ENCODE results near the gene ARHGAP26. TPM values are rescaled to one million over a fixed set of nuclear protein-coding genes. Genes with fewer than 3 reads are reported as not detected.
A peak's percentile ranks its signal among the peaks of the same experiment; 100 is the strongest.

Gene ARHGAP26
- total RNA-seq, 3 donors from 2014 or later: 9.1 to 11.7 (median 9.7) TPM

DNA sequence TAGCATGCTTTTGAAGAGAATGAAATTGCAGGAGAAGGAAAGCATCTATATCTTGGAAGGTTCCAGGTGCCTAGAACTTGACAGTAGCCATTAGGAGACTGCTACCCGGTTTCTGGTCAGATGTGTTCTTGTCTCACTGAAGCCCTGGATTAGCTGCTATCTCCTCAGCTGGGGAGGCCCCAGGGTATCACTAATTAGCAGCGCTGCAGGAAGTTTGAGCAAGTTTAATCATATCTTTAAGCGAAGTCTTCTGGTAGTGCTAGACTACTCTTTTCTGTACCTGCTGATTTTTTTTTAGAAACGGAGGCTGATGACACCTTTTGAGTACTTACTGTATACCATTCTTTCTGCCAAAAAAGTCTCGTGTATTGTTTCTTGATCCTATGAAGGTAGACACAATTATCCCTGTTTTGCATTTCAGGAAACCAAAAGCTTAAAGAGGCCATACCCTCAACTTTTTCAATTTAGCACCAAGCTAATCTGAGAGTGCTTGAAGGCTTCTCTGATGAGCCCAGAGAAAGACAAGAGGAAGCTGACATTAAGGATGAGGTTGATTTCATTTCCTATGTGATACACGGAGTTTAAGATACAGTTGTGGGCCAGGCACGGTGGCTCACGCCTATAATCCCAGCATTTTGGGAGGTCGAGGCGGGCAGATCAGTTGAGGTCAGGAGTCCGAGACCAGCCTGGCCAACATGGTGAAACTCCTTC, 201.3 kb downstream of the ARHGAP26 start:
- Mint-ChIP-seq H3K27me3 (ENCODE audit: low read depth) (no peaks in the 10 kb centered on the region), H3K36me3 (ENCODE audit: insufficient read depth) (peaks cover 4% of the 10 kb centered on the region), H3K9me3 (no peaks in the 10 kb centered on the region), H3K4me3 (no peak overlapping the region), H3K4me1 (ENCODE audit: low read depth) (peaks cover 44% of the 10 kb centered on the region)
- ATAC-seq (no peak), DNase-seq (no peak)

GRCh38 chr5:142972064-142972570, 201.9 kb downstream of the ARHGAP26 start:
- Mint-ChIP-seq H3K4me3 (no peak overlapping the region), H3K9me3 (no peaks in the 10 kb centered on the region), H3K4me1 (ENCODE audit: low read depth) (peaks cover 50% of the 10 kb centered on the region), H3K36me3 (ENCODE audit: insufficient read depth) (peaks cover 4% of the 10 kb centered on the region), H3K27me3 (ENCODE audit: low read depth) (no peaks in the 10 kb centered on the region)
- ATAC-seq (no peak), DNase-seq (no peak)

DNA sequence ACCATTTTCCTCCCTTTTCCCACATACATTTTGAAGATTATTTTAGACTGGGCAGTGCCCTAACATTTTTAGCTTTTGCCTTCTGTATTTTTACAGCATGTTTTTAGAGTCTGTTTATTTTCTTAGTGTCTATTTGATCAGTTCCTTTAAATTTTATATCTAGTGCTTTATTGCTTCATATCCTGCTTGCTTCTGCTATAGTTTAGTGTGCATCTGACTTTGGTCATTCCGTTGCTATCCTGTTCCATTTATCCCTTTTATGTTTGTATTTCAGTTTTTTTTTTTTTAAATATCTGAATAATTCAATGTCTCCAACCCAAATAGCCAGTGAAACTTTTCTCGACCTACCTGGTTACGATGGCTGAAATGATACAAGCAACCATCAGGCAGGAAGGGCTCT, 203.8 kb downstream of the ARHGAP26 start:
- no peak overlapping the region for H3K4me3 Mint-ChIP-seq
- DNase-seq (no peak), ATAC-seq (no peak)
- H3K27me3 Mint-ChIP-seq (ENCODE audit: low read depth): no peaks in the 10 kb centered on the region
- peaks cover 68% of the 10 kb centered on the region for H3K4me1 Mint-ChIP-seq (ENCODE audit: low read depth)
- H3K9me3 Mint-ChIP-seq: no peaks in the 10 kb centered on the region
- peaks cover 4% of the 10 kb centered on the region for H3K36me3 Mint-ChIP-seq (ENCODE audit: insufficient read depth)

- H3K9me3 Mint-ChIP-seq: no peaks in the 10 kb centered on the region
- no peak for DNase-seq
- H3K27me3 Mint-ChIP-seq (ENCODE audit: low read depth): no peaks in the 10 kb centered on the region
- ATAC-seq: no peak
- H3K4me1 Mint-ChIP-seq (ENCODE audit: low read depth): peaks cover 71% of the 10 kb centered on the region
- H3K36me3 Mint-ChIP-seq (ENCODE audit: insufficient read depth): peaks cover 4% of the 10 kb centered on the region
- H3K4me3 Mint-ChIP-seq: no peak overlapping the region
Observed at GRCh38 chr5:142974409-142974808, 204.2 kb downstream of the ARHGAP26 start.

- peaks cover 69% of the 10 kb centered on the region for H3K4me1 Mint-ChIP-seq (ENCODE audit: low read depth)
- H3K36me3 Mint-ChIP-seq (ENCODE audit: insufficient read depth): peaks cover 4% of the 10 kb centered on the region
- no peak for DNase-seq
Observed at GRCh38 chr5:142976861-142977260, 206.7 kb downstream of the ARHGAP26 start.

GRCh38 chr5:142977363-142978051, 207.3 kb downstream of the ARHGAP26 start:
- H3K4me3 Mint-ChIP-seq: peak overlapping the region; percentile 12
- peaks cover 74% of the 10 kb centered on the region for H3K4me1 Mint-ChIP-seq (ENCODE audit: low read depth)
- ATAC-seq: peak; percentile 85 to 94

More at GRCh38 chr5:142976861-142977260, 206.7 kb downstream of the ARHGAP26 start:
- Mint-ChIP-seq H3K9me3 (no peaks in the 10 kb centered on the region), H3K27me3 (ENCODE audit: low read depth) (no peaks in the 10 kb centered on the region), H3K4me3 (no peak overlapping the region)
- ATAC-seq: no peak

GRCh38 chr5:142978252-142978651, 208.1 kb downstream of the ARHGAP26 start:
- no peak overlapping the region for H3K4me3 Mint-ChIP-seq
- H3K4me1 Mint-ChIP-seq (ENCODE audit: low read depth): peaks cover 70% of the 10 kb centered on the region
- peaks cover 4% of the 10 kb centered on the region for H3K36me3 Mint-ChIP-seq (ENCODE audit: insufficient read depth)
- DNase-seq (no peak), ATAC-seq (no peak)
- H3K9me3 Mint-ChIP-seq: no peaks in the 10 kb centered on the region
- no peaks in the 10 kb centered on the region for H3K27me3 Mint-ChIP-seq (ENCODE audit: low read depth)

More at GRCh38 chr5:142977363-142978051, 207.3 kb downstream of the ARHGAP26 start:
- peaks cover 4% of the 10 kb centered on the region for H3K36me3 Mint-ChIP-seq (ENCODE audit: insufficient read depth)
- DNase-seq: peak; percentile 34
- no peaks in the 10 kb centered on the region for H3K9me3 Mint-ChIP-seq
- H3K27me3 Mint-ChIP-seq (ENCODE audit: low read depth): no peaks in the 10 kb centered on the region

- peaks cover 67% of the 10 kb centered on the region for H3K4me1 Mint-ChIP-seq (ENCODE audit: low read depth)
- ATAC-seq (no peak), DNase-seq (no peak)
- no peaks in the 10 kb centered on the region for H3K9me3 Mint-ChIP-seq
- peaks cover 4% of the 10 kb centered on the region for H3K36me3 Mint-ChIP-seq (ENCODE audit: insufficient read depth)
- no peak overlapping the region for H3K4me3 Mint-ChIP-seq
- H3K27me3 Mint-ChIP-seq (ENCODE audit: low read depth): no peaks in the 10 kb centered on the region
Observed at GRCh38 chr5:142978726-142979125, 208.5 kb downstream of the ARHGAP26 start.

DNA sequence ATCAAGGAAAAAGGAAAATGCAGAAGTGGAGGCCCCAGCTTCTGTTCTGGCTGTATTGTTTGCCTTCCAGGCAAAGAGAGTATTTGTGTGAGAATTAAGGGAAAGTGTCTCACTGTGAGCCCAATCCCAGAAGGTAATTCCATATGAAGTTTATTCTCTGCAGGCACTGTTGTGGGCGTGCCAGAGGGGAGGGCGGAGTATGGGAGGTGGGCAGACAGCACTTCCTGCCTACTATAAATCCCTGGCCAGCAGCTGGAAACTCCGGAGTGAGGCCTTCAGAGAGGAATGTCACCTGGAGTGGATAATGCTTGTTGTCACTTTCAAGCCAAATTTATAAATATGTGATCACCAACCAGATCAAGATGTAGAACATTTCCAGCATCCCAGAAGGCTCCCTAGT, 209.5 kb downstream of the ARHGAP26 start:
- peaks cover 71% of the 10 kb centered on the region for H3K4me1 Mint-ChIP-seq (ENCODE audit: low read depth)

GRCh38 chr5:142981475-142981874, 211.3 kb downstream of the ARHGAP26 start:
- no peak for ATAC-seq
- Mint-ChIP-seq H3K4me1 (ENCODE audit: low read depth) (peaks cover 67% of the 10 kb centered on the region), H3K4me3 (no peak overlapping the region)

More for the DNA sequence above, 209.5 kb downstream of the ARHGAP26 start:
- no peak overlapping the region for H3K4me3 Mint-ChIP-seq
- no peak for ATAC-seq
- peaks cover 3% of the 10 kb centered on the region for H3K36me3 Mint-ChIP-seq (ENCODE audit: insufficient read depth)
- no peaks in the 10 kb centered on the region for H3K9me3 Mint-ChIP-seq
- H3K27me3 Mint-ChIP-seq (ENCODE audit: low read depth): no peaks in the 10 kb centered on the region
- DNase-seq: no peak

DNA sequence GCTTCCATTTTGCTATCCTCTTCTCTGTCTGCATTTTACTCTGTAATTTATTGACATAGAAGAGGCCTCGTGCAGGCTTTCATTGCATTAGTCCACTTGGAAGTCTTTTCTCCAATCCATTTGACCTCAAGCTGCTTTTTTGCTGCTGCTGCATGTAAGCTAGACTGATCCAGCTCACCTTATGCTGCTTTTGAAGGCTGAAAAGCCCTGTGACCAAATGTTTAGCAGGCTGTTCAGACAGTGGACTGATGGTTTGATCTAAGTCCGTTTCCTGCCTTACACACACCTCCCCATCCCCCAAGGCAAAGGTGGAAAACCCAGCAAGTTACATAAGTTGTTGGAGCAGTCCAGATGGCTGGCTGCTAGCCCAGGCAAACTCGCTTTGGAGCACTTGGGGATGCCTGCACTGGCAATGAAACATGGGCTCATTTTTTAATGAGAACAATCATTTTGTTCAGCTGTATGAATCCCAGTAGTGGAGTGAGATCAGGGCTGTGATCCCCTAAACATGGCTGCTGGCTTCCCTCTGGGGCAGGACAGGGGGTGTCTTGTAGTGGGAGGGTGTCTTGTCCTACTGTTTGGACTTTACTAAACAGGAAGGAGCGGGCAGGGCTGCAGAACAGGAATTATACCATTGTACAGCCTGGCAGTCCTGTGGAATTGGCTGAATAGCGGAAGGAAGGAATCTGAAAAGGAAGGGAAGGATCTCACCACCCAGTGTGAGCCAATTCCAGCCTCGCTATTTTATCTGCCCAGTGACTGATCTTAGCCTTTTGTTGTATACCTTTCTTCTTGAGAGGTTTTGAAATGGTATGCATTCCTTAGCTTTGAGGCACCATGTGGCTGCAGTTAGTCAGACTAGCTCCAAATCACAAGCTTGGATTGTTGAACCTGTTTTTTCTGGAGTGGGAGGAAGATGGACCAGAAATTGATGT, 212.0 kb downstream of the ARHGAP26 start:
- DNase-seq: no peak
- peaks cover 2% of the 10 kb centered on the region for H3K36me3 Mint-ChIP-seq (ENCODE audit: insufficient read depth)
- no peak overlapping the region for H3K4me3 Mint-ChIP-seq
- peaks cover 63% of the 10 kb centered on the region for H3K4me1 Mint-ChIP-seq (ENCODE audit: low read depth)
- ATAC-seq: no peak
- no peaks in the 10 kb centered on the region for H3K27me3 Mint-ChIP-seq (ENCODE audit: low read depth)
- H3K9me3 Mint-ChIP-seq: peaks cover 4% of the 10 kb centered on the region

More at GRCh38 chr5:142981475-142981874, 211.3 kb downstream of the ARHGAP26 start:
- Mint-ChIP-seq H3K27me3 (ENCODE audit: low read depth) (no peaks in the 10 kb centered on the region), H3K36me3 (ENCODE audit: insufficient read depth) (peaks cover 2% of the 10 kb centered on the region), H3K9me3 (no peaks in the 10 kb centered on the region)
- no peak for DNase-seq

DNA sequence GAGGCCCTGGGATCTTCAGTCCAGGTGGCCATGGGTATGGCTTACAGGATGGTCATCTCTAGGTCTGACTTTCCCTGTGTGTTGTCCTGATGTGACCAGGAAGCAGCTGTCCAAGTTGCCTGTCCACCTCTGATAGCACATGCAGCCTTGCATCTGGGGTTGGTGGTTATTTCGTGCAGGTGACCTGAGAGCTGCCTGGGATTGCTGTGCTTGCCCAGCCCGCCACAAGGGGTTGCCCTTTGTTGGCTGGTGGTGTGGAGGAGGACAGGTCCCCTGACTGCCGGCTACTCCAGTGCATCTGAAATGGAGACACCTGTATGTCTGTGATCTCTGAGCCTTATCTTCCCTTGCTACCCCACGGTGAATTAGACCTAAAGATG, 212.6 kb downstream of the ARHGAP26 start:
- peaks cover 56% of the 10 kb centered on the region for H3K4me1 Mint-ChIP-seq (ENCODE audit: low read depth)
- DNase-seq: no peak

GRCh38 chr5:142984011-142984410, 213.8 kb downstream of the ARHGAP26 start:
- Mint-ChIP-seq H3K4me3 (no peak overlapping the region), H3K27me3 (ENCODE audit: low read depth) (no peaks in the 10 kb centered on the region), H3K4me1 (ENCODE audit: low read depth) (peaks cover 51% of the 10 kb centered on the region), H3K9me3 (peaks cover 13% of the 10 kb centered on the region), H3K36me3 (ENCODE audit: insufficient read depth) (peaks cover 9% of the 10 kb centered on the region)
- ATAC-seq (no peak), DNase-seq (no peak)

More for the DNA sequence above, 212.6 kb downstream of the ARHGAP26 start:
- ATAC-seq: no peak
- no peaks in the 10 kb centered on the region for H3K27me3 Mint-ChIP-seq (ENCODE audit: low read depth)
- peaks cover 4% of the 10 kb centered on the region for H3K9me3 Mint-ChIP-seq
- H3K36me3 Mint-ChIP-seq (ENCODE audit: insufficient read depth): peaks cover 2% of the 10 kb centered on the region
- no peak overlapping the region for H3K4me3 Mint-ChIP-seq

DNA sequence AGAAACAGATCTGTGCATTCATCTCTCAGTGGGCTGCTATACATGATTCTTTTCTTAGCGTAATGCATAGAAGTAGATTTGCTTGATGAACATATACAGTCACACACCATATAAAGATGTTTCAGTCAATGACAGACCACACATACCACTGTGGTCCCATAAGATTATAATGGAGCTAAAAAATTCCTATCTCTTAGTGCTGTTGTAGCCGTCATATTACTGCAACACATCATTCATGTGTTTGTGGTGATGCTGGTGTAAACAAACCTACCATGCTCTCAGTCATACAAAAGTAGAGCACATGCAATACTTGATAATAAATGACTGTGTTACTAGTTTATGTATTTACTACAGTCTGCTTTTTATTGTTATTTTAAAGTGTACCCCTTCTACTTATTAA, 214.3 kb downstream of the ARHGAP26 start:
- Mint-ChIP-seq H3K4me3 (no peak overlapping the region), H3K9me3 (peaks cover 17% of the 10 kb centered on the region), H3K27me3 (ENCODE audit: low read depth) (no peaks in the 10 kb centered on the region), H3K4me1 (ENCODE audit: low read depth) (peaks cover 48% of the 10 kb centered on the region), H3K36me3 (ENCODE audit: insufficient read depth) (peaks cover 9% of the 10 kb centered on the region)
- DNase-seq (no peak), ATAC-seq (no peak)
